H9 (cell line): ENCODE results near the gene ESRP2. TPM values are rescaled to one million over a fixed set of nuclear protein-coding genes. Genes with fewer than 3 reads are reported as not detected.

Experiments
- DNase-seq: peaks from one replicate; pipeline ENCODE4 v3.0.0-alpha.2; 2017
- H2AFZ ChIP-seq: one replicate; pipeline ENCODE4 v1.6.1; 2013; ENCODE audit warnings: mild to moderate bottlenecking, low read length, control low read depth, moderate library complexity
- H2AK5ac ChIP-seq: 2 replicates; pipeline ENCODE4 v1.6.1; 2013; ENCODE audit warnings: low read length, control low read depth, mixed read lengths; ENCODE audit not compliant: insufficient read length
- H2BK120ac ChIP-seq: one replicate; pipeline ENCODE4 v1.6.1; 2013; ENCODE audit warnings: low read depth, mild to moderate bottlenecking, low read length, control low read depth, inconsistent platforms; ENCODE audit not compliant: poor library complexity, severe bottlenecking
- H2BK12ac ChIP-seq: 2 replicates; pipeline ENCODE4 v1.6.1; 2013; ENCODE audit warnings: low read length, control low read depth, mixed read lengths, low read depth; ENCODE audit not compliant: insufficient read length
- H2BK15ac ChIP-seq: 2 replicates; pipeline ENCODE4 v1.6.1; 2013; ENCODE audit warnings: low read depth, low read length, control low read depth
- H2BK20ac ChIP-seq: one replicate; pipeline ENCODE4 v1.6.1; 2013; ENCODE audit warnings: low read depth, mild to moderate bottlenecking, low read length, control low read depth, inconsistent platforms; ENCODE audit not compliant: poor library complexity, severe bottlenecking
- H2BK5ac ChIP-seq: 2 replicates; pipeline ENCODE4 v1.6.1; 2013; ENCODE audit warnings: low read length, control low read depth, mixed read lengths; ENCODE audit not compliant: insufficient read length
- H3K14ac ChIP-seq: 2 replicates; pipeline ENCODE4 v1.6.1; 2013; ENCODE audit warnings: low read length, control low read depth; ENCODE audit not compliant: insufficient read depth
- H3K18ac ChIP-seq: 2 replicates; pipeline ENCODE4 v1.6.1; 2013; ENCODE audit warnings: low read depth, mild to moderate bottlenecking, mixed read lengths, low read length, control low read depth; ENCODE audit not compliant: insufficient read length
- H3K23ac ChIP-seq: 2 replicates; pipeline ENCODE4 v1.6.1; 2013; ENCODE audit warnings: low read length, control low read depth, mixed read lengths, low read depth; ENCODE audit not compliant: insufficient read length
- H3K23me2 ChIP-seq: 2 replicates; pipeline ENCODE4 v1.6.1; 2013; ENCODE audit warnings: low read depth, mild to moderate bottlenecking, mixed read lengths, low read length, control low read depth; ENCODE audit not compliant: insufficient read length, poor library complexity, severe bottlenecking
- H3K27ac ChIP-seq: 2 replicates; pipeline ENCODE4 v1.5.1; 2013; ENCODE audit warnings: low read length, control low read depth, mixed read lengths, low read depth; ENCODE audit not compliant: insufficient read length
- H3K27me3 ChIP-seq: 2 replicates; pipeline ENCODE4 v1.6.1; 2013; ENCODE audit warnings: low read length, control low read depth, inconsistent platforms; ENCODE audit not compliant: insufficient read depth
- H3K4ac ChIP-seq: 2 replicates; pipeline ENCODE4 v1.6.1; 2013; ENCODE audit warnings: low read depth, mild to moderate bottlenecking, control low read depth, inconsistent platforms, low read length, moderate library complexity
- H3K4me1 ChIP-seq: 2 replicates; pipeline ENCODE4 v1.6.1; 2013; ENCODE audit warnings: low read length, control low read depth, inconsistent platforms; ENCODE audit not compliant: insufficient read depth
- H3K4me2 ChIP-seq: 2 replicates; pipeline ENCODE4 v1.6.1; 2013; ENCODE audit warnings: low read length, control low read depth, mixed read lengths; ENCODE audit not compliant: insufficient read length, insufficient read depth
- H3K56ac ChIP-seq: 2 replicates; pipeline ENCODE4 v1.6.1; 2013; ENCODE audit warnings: low read depth, mild to moderate bottlenecking, mixed read lengths, low read length, control low read depth; ENCODE audit not compliant: insufficient read length
- H3K79me1 ChIP-seq: 2 replicates; pipeline ENCODE4 v1.6.1; 2013; ENCODE audit warnings: low read depth, mild to moderate bottlenecking, moderate library complexity, low read length, control low read depth, inconsistent platforms; ENCODE audit not compliant: insufficient read depth, poor library complexity, severe bottlenecking
- H3K79me2 ChIP-seq: 2 replicates; pipeline ENCODE4 v1.6.1; 2013; ENCODE audit warnings: low read length, control low read depth, inconsistent platforms; ENCODE audit not compliant: insufficient read depth
- H3K9ac ChIP-seq: 2 replicates; pipeline ENCODE4 v1.6.1; 2013; ENCODE audit warnings: low read length, control low read depth, mixed read lengths; ENCODE audit not compliant: insufficient read length; ENCODE audit errors: extremely low read depth
- H3K9me3 ChIP-seq: one replicate; pipeline ENCODE4 v1.6.1; 2013; ENCODE audit warnings: low read depth, low read length, inconsistent platforms; ENCODE audit not compliant: control insufficient read depth
- H3T11ph ChIP-seq: one replicate; pipeline ENCODE4 v1.6.1; 2013; ENCODE audit warnings: mild to moderate bottlenecking, low read length, control low read depth, inconsistent platforms
- H4K20me1 ChIP-seq: one replicate; pipeline ENCODE4 v1.6.1; 2013; ENCODE audit not compliant: control insufficient read depth, insufficient read length, insufficient read depth
- H4K5ac ChIP-seq: 2 replicates; pipeline ENCODE4 v1.6.1; 2013; ENCODE audit warnings: low read depth, mild to moderate bottlenecking, mixed read lengths, low read length, control low read depth; ENCODE audit not compliant: insufficient read length
- H4K8ac ChIP-seq: replicated peaks from 2 replicates; pipeline ENCODE4 v1.6.1; 2013; ENCODE audit warnings: low read length, control low read depth, mixed read lengths, low read depth; ENCODE audit not compliant: insufficient read length
- H4K91ac ChIP-seq: 2 replicates; pipeline ENCODE4 v1.6.1; 2013; ENCODE audit warnings: low read depth, mild to moderate bottlenecking, moderate library complexity, mixed read lengths, low read length, control low read depth; ENCODE audit not compliant: insufficient read length
- H3K27ac Mint-ChIP-seq, 3 experiments: 2 replicates in 2 of 3; 3 replicates in 1 of 3; pipeline ENCODE4 v1.8.0; 2020 to 2021; ENCODE audit warnings: mixed read lengths in 3 of 3, mild to moderate bottlenecking in 1 of 3, moderate library complexity in 1 of 3
- H3K27me3 Mint-ChIP-seq: 2 replicates; pipeline ENCODE4 v1.8.0; 2021; ENCODE audit warnings: low read depth, mild to moderate bottlenecking, moderate library complexity, mixed read lengths
- H3K36me3 Mint-ChIP-seq, 3 experiments: 2 replicates in 2 of 3; 3 replicates in 1 of 3; pipeline ENCODE4 v1.8.0; 2020 to 2021; ENCODE audit warnings: low read depth in 3 of 3, mixed read lengths in 3 of 3; ENCODE audit not compliant: insufficient read depth in 1 of 3
- H3K4me1 Mint-ChIP-seq, 2 experiments: 2 replicates each; pipeline ENCODE4 v1.8.0; 2020; ENCODE audit warnings: mixed read lengths in 2 of 2
- H3K4me3 Mint-ChIP-seq, 2 experiments: 2 replicates in 1 of 2; 3 replicates in 1 of 2; pipeline ENCODE4 v1.8.0; 2020 to 2021; ENCODE audit warnings: mild to moderate bottlenecking in 2 of 2, mixed read lengths in 2 of 2, moderate library complexity in 1 of 2
- H3K9me3 Mint-ChIP-seq, 2 experiments: 2 replicates in 1 of 2; 3 replicates in 1 of 2; pipeline ENCODE4 v1.8.0; 2020; ENCODE audit warnings: mild to moderate bottlenecking in 2 of 2, mixed read lengths in 2 of 2, moderate library complexity in 1 of 2
- WGBS: extraction: QIAGEN DNeasy Blood & Tissue Kit; methylation state at CpG from one replicate; pipeline ENCODE4 v1.1.7; 2013; ENCODE audit warnings: missing lambda C conversion rate, low lambda C conversion rate, mixed read lengths; ENCODE audit not compliant: insufficient read length; ENCODE audit errors: extremely low coverage; 5-methylcytosine and 5-hydroxymethylcytosine counted together
- total RNA-seq: library from RNA; stranded (reverse); gene quantifications from 2 replicates; pipeline ENCODE4 v1.2.1, GENCODE V29; 2021
- TF ChIP-seq, protein P1 (sequence below): fragments of 200-600 bp; sonication (generic); conservative IDR thresholded peaks from 3 replicates; pipeline ENCODE4 v1.8.0; 2021; ENCODE audit warnings: antibody characterized with exemption, mild to moderate bottlenecking

Gene ESRP2
- total RNA-seq, 1 experiment from 2014 or later, result 59.5 TPM

DNA sequence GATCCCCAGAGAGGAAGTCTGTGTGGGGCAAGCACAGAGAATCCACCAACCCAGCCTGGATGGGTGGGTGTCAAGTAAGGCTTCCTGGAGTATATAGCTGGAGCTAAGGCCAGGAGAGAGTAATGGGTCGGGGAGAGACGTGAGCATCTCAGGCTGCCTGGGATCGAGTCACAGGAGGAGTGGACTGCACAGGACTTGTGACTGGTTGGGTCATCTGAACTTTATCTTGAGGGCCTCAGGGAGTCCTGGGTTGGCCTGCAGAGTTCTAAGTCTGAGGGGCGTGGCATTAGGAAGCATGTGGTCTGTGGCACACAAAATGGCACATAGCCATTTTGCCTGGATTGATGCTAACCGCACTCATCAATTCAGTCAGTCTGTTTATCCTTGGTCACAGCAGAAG, 10.7 kb upstream of the ESRP2 start:
- no peak overlapping the region for H2BK12ac ChIP-seq
- no peaks in the 10 kb centered on the region for H3K79me2 ChIP-seq
- H2BK5ac ChIP-seq, result no peak overlapping the region
- H4K5ac ChIP-seq, result no peak overlapping the region
- TF ChIP-seq, protein P1, sequence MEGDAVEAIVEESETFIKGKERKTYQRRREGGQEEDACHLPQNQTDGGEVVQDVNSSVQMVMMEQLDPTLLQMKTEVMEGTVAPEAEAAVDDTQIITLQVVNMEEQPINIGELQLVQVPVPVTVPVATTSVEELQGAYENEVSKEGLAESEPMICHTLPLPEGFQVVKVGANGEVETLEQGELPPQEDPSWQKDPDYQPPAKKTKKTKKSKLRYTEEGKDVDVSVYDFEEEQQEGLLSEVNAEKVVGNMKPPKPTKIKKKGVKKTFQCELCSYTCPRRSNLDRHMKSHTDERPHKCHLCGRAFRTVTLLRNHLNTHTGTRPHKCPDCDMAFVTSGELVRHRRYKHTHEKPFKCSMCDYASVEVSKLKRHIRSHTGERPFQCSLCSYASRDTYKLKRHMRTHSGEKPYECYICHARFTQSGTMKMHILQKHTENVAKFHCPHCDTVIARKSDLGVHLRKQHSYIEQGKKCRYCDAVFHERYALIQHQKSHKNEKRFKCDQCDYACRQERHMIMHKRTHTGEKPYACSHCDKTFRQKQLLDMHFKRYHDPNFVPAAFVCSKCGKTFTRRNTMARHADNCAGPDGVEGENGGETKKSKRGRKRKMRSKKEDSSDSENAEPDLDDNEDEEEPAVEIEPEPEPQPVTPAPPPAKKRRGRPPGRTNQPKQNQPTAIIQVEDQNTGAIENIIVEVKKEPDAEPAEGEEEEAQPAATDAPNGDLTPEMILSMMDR, result no peak
- no peak overlapping the region for H2BK120ac ChIP-seq
- peak overlapping the region; percentile 88 to 93; a peak in 4 of 5 replicates for H3K4me3 Mint-ChIP-seq
- H3K79me1 ChIP-seq, result no peaks in the 10 kb centered on the region
- no peak overlapping the region for H3K4ac ChIP-seq
- H4K20me1 ChIP-seq, result no peaks in the 10 kb centered on the region
- H3K14ac ChIP-seq, result no peak overlapping the region
- no peaks in the 10 kb centered on the region for H3K9me3 ChIP-seq
- H3K18ac ChIP-seq, result no peak overlapping the region
- no peak overlapping the region for H2AFZ ChIP-seq
- no peak overlapping the region for H3K56ac ChIP-seq
- H3K4me2 ChIP-seq, result no peak overlapping the region
- H3K23ac ChIP-seq, result no peak overlapping the region
- H4K91ac ChIP-seq, result no peak overlapping the region
- no peak for DNase-seq
- H3T11ph ChIP-seq, result no peak overlapping the region
- H3K27ac Mint-ChIP-seq, result no peak overlapping the region; a peak in 1 of 7 replicates
- H3K4me1 ChIP-seq, result no peaks in the 10 kb centered on the region
- WGBS, result no CpG with 5 or more reads among the region's 5 CpGs
- H3K9ac ChIP-seq, result no peak overlapping the region
- no peak overlapping the region for H2BK15ac ChIP-seq
- no peak overlapping the region for H4K8ac ChIP-seq
- no peaks in the 10 kb centered on the region for H3K9me3 Mint-ChIP-seq
- peaks cover 1 to 11% (median 7%) of the 10 kb centered on the region in 3 experiments; a peak in 5 of 7 replicates for H3K36me3 Mint-ChIP-seq
- peaks cover 11% of the 10 kb centered on the region for H3K23me2 ChIP-seq
- H3K4me1 Mint-ChIP-seq, result peaks cover 15 to 16% of the 10 kb centered on the region in 2 experiments
- H3K27ac ChIP-seq, result no peak overlapping the region
- H2AK5ac ChIP-seq, result no peak overlapping the region
- H3K27me3 Mint-ChIP-seq, result peaks cover 18% of the 10 kb centered on the region
- no peak overlapping the region for H2BK20ac ChIP-seq
- H3K27me3 ChIP-seq, result no peaks in the 10 kb centered on the region; the same call in 1 of the 2 replicates
